HT1080 (cell line): Measurements from ENCODE around the gene DNAJB13. TPM values are rescaled to one million over a fixed set of nuclear protein-coding genes. Genes with fewer than 3 reads are reported as not detected.
A peak's percentile ranks its signal among the peaks of the same experiment; 100 is the strongest.

Source experiments
- DNase-seq: peaks from one replicate; pipeline ENCODE4 v3.0.0-alpha.2; 2015; ENCODE audit warnings: low read depth
- total RNA-seq: library from RNA; depleted of rRNA; stranded (reverse); fragments of >200 nt; shearing (Covaris generic); gene quantifications from 2 replicates; pipeline ENCODE4 v1.2.3, GENCODE V29; 2014

Gene DNAJB13
- total RNA-seq, 1 experiment from 2014 or later = 0.13 TPM

GRCh38 chr11:73949912-73950311 is 914 bp upstream of the DNAJB13 start:
- no peak for DNase-seq

GRCh38 chr11:73951797-73952196 is 971 bp downstream of the DNAJB13 start:
- DNase-seq = no peak

GRCh38 chr11:73956876-73957653 is 6.2 kb downstream of the DNAJB13 start:
- no peak for DNase-seq

GRCh38 chr11:73957654-73958361 is 7.0 kb downstream of the DNAJB13 start:
- no peak for DNase-seq

DNA sequence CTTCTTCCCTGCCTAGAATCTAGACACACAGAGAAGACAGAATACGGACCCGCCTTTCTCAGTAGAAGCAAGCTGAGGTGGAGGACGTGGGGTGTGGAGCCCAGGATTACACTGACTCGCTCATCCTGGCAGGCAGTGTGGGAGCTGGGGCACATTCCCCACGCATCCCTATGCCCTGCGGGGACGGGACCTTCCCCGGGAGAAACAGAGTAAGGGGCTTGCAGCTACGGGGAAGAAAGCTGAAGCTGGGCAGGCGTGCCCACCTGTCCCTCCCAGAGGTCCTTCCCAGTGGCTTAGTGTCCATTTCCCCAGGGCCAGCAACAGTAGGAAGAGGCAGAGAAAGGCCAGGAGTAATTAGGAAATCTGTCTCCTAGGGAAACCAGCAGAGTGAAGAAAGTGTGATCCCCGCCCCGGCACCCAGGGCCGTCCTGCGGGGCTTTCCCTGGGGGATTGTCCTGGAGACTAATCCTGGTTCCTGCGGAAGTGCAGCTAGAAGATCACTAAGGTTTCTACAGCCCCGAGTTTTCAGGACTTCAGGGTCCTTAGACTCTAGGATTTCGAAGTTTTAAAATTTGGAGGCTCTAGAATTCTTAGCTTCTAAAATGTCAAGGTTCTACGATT is 7.8 kb downstream of the DNAJB13 start:
- no peak for DNase-seq

DNA sequence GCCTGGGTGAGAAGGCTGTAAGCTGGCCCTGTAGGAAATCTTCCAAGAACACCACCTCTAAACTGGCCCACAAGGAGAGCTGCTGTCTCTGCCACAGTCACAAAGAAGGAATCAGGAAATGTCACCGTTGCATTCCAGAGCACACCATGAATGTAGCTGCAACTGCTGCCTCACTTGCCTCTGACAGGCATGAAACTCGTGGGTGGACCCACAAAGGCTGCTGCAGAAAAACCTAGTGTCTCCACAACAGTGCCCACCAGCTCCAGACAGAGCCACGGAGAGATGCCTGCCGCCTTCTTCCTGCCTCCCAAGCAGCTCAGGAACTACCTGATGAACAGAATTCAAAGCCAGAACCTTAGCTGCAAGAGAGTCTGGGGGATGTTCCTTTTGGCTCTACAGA is 10.5 kb downstream of the DNAJB13 start:
- DNase-seq = no peak

GRCh38 chr11:73962101-73962705 is 11.4 kb downstream of the DNAJB13 start:
- DNase-seq = no peak

GRCh38 chr11:73963861-73964260 is 13.0 kb downstream of the DNAJB13 start:
- DNase-seq = no peak

DNA sequence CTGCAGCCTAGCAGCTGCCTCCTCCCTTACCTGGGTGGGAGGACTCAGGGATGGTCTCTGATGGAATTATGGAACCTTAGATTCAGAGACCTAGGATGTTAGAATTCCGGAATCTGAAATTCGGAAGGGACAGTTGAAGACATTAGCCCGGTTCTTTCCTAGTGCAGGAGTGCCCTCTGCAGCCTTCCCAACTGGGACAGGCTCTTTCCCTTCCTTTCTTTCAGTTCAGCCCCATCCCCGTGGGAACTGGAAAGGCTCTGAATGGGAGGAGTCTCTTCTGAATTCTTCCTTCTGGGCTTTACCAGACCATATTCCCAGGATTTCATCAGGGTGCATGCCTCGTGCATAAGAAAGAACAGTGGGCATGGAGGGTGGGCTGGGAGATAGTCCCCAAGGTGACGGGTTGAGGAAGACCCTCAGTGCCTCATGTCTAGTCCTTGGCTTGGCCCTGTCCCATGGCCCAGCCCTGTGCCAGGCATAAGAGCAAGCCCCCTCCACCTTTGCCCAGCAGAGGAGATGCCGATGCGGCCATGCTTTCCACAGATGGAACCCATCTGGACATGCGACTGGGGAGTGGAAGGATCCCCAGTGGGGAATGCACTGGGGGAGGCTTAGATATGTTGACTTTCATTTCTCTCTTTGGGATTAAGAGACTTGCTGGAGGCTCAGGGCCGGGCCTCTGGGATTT is 14.4 kb downstream of the DNAJB13 start:
- DNase-seq = peak; percentile 26

DNA sequence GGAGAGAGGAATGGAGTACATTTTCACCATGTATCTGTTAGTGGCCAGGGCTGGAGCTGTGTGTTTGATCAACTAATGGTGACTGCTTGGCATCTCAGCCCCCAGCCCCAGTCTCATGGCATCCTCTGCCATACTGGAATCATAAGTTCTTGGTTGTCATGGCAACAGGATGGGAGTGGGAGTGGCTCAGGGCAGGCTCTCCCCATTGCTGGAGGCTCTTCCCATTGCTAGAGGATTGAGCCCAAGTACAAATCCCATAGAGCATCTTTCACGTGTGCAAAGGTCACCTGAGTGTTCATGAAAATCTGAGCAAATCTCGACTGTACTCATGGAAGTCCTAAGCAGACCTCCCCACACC is 14.9 kb downstream of the DNAJB13 start:
- DNase-seq = no peak

DNA sequence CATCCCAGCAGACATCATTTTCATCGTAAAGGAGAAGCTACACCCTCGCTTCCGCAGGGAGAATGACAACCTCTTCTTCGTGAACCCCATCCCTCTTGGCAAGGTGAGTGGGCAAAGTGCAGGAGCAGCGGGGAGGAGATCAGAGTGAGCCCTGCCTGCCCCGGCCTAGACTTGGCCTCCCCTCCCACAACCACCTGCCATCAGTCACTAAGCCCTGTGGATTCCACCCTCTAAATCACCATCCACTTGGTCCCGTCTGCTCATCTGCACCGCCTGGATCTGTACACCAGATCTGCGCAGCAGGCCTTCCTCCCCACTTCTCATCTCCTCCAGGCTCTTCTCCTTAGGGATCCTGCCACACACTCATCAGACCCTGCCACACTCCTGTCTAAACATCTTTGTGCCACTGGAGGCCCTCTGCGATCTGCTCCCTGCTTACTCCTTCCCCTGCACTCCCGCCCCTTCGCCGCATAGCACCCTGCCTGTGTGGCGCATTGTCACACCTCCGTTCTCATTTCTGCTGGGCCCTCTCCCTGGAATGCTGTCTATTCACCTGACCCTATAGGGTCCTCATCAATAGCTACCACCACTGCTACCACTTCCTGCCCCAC is 17.6 kb downstream of the DNAJB13 start:
- DNase-seq = no peak

GRCh38 chr11:73969091-73969490 is 18.3 kb downstream of the DNAJB13 start:
- no peak for DNase-seq

- no peak for DNase-seq
Measured at GRCh38 chr11:73969991-73970800, 19.4 kb downstream of the DNAJB13 start.

DNA sequence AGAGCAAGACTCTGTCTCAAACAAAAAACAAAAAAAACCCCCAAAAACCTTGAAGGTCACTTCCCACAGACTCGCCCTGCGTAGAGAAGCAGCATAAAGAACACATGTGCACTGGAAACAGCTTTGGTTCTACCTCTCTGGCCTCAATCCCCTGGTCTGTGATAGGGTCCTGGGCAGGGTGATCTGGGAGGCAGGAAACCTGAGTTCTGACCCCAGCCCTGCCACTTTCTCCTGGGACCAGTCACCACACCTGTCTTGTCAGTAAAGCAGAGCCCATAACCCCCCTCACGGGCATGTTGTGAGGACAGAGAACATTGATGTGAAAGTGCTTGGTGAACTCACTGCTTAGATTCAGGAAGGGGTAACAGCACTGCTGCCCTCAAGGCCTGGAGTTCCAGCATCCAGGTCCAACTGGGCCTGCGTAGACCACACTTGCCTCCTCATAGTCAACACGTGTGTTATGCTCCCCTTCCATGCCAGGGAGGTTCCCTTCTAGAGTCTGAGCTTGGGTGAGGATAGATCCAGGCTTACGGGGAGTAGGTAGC is 20.4 kb downstream of the DNAJB13 start:
- DNase-seq = no peak

DNA sequence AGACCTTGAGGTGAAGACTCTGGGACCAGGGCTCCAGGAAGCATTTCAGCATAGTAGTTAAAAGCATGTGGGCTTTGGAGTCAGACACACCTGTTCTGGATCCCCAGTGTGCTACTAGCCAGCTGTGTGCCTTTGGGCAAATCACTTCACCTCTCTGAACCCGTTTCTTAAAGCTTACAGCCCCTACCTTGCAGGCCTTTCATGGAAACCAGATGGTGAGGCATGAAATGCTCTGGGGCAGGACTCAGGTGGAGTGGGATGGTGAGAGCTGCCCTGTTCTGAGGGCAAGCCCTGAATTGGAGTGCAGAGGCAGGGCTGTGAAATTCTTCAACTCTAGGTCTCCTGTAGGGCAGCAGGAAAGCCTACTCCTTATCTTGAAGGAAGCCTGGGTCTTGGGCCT is 21.4 kb downstream of the DNAJB13 start:
- DNase-seq = no peak

DNA sequence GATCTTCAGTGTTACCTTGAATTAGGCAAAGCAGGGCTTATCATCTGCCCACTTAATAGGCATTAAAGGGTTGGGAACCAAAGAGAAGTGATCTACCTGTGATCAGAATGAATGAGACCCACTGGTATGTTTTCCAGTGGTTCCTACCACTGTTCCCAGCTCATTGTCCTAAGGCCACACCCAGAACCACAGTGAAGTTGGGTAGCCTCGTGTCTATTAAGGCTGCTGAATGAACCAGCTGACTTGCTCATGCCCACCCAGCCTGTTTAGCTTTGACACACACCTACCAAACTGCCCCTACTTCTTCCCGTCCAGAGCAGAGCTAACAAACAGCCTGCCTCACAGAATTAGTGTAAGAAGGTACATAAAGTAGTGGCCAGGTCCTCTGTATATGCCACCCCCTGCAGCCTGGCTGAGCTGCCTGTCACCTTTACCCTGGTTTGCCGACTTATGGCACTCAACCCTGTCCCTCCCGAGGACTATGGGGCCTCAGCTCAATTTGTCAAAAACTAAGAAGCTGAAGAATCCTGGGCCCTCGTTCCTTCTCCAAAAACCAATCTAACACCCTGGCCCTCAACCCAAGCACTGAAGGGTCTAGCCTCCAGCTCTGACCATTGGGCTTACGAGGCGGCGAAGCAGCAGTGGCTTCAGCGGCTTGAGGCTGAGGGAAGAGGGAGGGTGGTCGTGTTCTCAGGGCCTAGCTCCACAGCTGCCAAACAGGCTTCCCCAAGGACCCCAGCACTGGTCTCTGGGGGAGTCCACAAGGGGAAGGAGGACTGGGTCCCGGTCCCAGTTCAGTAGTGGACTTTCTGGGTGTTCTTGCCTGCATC is 22.0 kb downstream of the DNAJB13 start:
- DNase-seq = no peak

GRCh38 chr11:73974604-73975478 is 24.0 kb downstream of the DNAJB13 start:
- no peak for DNase-seq

GRCh38 chr11:73975479-73975757 is 24.6 kb downstream of the DNAJB13 start:
- no peak for DNase-seq
